H1 (cell line): Measurements from ENCODE around the gene DOK1. TPM values are rescaled to one million over a fixed set of nuclear protein-coding genes. Genes with fewer than 3 reads are reported as not detected.

Source experiments
- CTCF ChIA-PET: fragments of 300-600 bp; sonication (Branson Sonifier 250); formaldehyde crosslinking; loops from one replicate; lab custom pipeline; 2021; ENCODE audit not compliant: partially characterized antibody; lab: Charles Lee
- POLR2A ChIA-PET: fragments of 300-600 bp; sonication (Branson Sonifier 250); formaldehyde crosslinking; loops from one replicate; lab custom pipeline; 2021; ENCODE audit warnings: inconsistent platforms; ENCODE audit not compliant: partially characterized antibody; lab: Charles Lee
- DNase-seq, 2 experiments: peaks; one replicate each; pipeline versions ENCODE4 v3.0.0 to v3.0.0-alpha.2; 2010 to 2022; ENCODE audit warnings: low spot score in 2 of 2, low read depth in 1 of 2, mixed read lengths in 1 of 2
- FAIRE-seq: peaks from 2 replicates; lab custom pipeline; 2011; peaks lifted over from hg19 to GRCh38; lab: Jason Lieb, UNC
- H2AFZ ChIP-seq: 2 replicates; pipeline ENCODE4 v1.8.1; 2012; ENCODE audit warnings: low read length, inconsistent platforms
- H2AK5ac ChIP-seq: 2 replicates; pipeline ENCODE4 v1.6.1; 2013; ENCODE audit warnings: low read depth, low read length
- H2BK120ac ChIP-seq: replicated peaks from 2 replicates; pipeline ENCODE3; 2013; ENCODE audit warnings: low read depth, low read length, inconsistent platforms
- H2BK12ac ChIP-seq: 2 replicates; pipeline ENCODE4 v1.6.1; 2013; ENCODE audit warnings: low read depth, low read length
- H2BK15ac ChIP-seq: 2 replicates; pipeline ENCODE4 v1.6.1; 2013; ENCODE audit warnings: low read length
- H2BK20ac ChIP-seq: 2 replicates; pipeline ENCODE4 v1.6.1; 2013; ENCODE audit warnings: low read length
- H2BK5ac ChIP-seq: 2 replicates; pipeline ENCODE4 v1.6.1; 2013; ENCODE audit warnings: low read depth, low read length
- H3K14ac ChIP-seq: 2 replicates; pipeline ENCODE4 v1.6.1; 2013; ENCODE audit warnings: inconsistent platforms; ENCODE audit not compliant: insufficient read length
- H3K18ac ChIP-seq: 2 replicates; pipeline ENCODE4 v1.6.1; 2013; ENCODE audit warnings: low read length; ENCODE audit errors: extremely low read depth
- H3K23ac ChIP-seq: 2 replicates; pipeline ENCODE4 v1.6.1; 2013; ENCODE audit warnings: inconsistent platforms; ENCODE audit not compliant: insufficient read length
- H3K23me2 ChIP-seq: 2 replicates; pipeline ENCODE4 v1.6.1; 2013; ENCODE audit warnings: low read depth, low read length
- H3K27ac ChIP-seq: 2 replicates; pipeline ENCODE4 v1.6.1; 2011; ENCODE audit warnings: low read depth, low read length, inconsistent platforms
- H3K27me3 ChIP-seq, 4 experiments: replicated peaks in 1 of 4; 1 replicate in 1 of 4; 2 replicates in 3 of 4; pipeline versions ENCODE4 v1.6.1 to v1.8.1; 2011 to 2013; ENCODE audit warnings: low read length in 3 of 4, mild to moderate bottlenecking in 3 of 4, inconsistent platforms in 2 of 4, mixed read lengths in 2 of 4, moderate library complexity in 1 of 4; ENCODE audit not compliant: control insufficient read depth in 3 of 4, insufficient read depth in 3 of 4; ENCODE audit errors: extremely low read depth in 1 of 4
- H3K36me3 ChIP-seq, 4 experiments: 2 replicates each; pipeline versions ENCODE4 v1.6.1 to v1.8.1; 2011 to 2013; ENCODE audit warnings: mild to moderate bottlenecking in 4 of 4, low read length in 3 of 4, moderate library complexity in 2 of 4, control low read depth in 1 of 4, inconsistent platforms in 1 of 4; ENCODE audit not compliant: insufficient read depth in 4 of 4, control insufficient read depth in 2 of 4
- H3K4ac ChIP-seq: replicated peaks from 2 replicates; pipeline ENCODE3; 2013; ENCODE audit warnings: low read length, low read depth, mixed read lengths, inconsistent platforms; ENCODE audit not compliant: insufficient read length
- H3K4me1 ChIP-seq, 4 experiments: replicated peaks in 1 of 4; 1 replicate in 1 of 4; 2 replicates in 3 of 4; pipeline versions ENCODE4 v1.6.1 to v1.8.1; 2011 to 2013; ENCODE audit warnings: low read length in 3 of 4, inconsistent platforms in 2 of 4, mixed read lengths in 1 of 4; ENCODE audit not compliant: insufficient read depth in 4 of 4, control insufficient read depth in 3 of 4
- H3K4me2 ChIP-seq, 2 experiments: 2 replicates each; pipeline versions ENCODE4 v1.6.1 to v1.8.1; 2011 to 2013; ENCODE audit warnings: low read depth in 2 of 2, low read length in 2 of 2, control low read depth in 1 of 2, inconsistent platforms in 1 of 2, mild to moderate bottlenecking in 1 of 2; ENCODE audit not compliant: insufficient read depth in 1 of 2
- H3K4me3 ChIP-seq, 4 experiments: fragments of 200-600, 300-600 bp in 1 of 4; sonication (generic), shearing (Covaris generic), sonication (Bioruptor Twin) in 1 of 4; 2 replicates each; pipeline versions ENCODE4 v1.5.1 to v1.8.1; 2011 to 2016; ENCODE audit warnings: low read length in 4 of 4, low read depth in 3 of 4, control low read depth in 2 of 4, inconsistent platforms in 2 of 4, mild to moderate bottlenecking in 2 of 4, mixed read lengths in 1 of 4, moderate library complexity in 1 of 4; ENCODE audit not compliant: insufficient read depth in 2 of 4; ENCODE audit errors: extremely low read depth in 1 of 4
- H3K56ac ChIP-seq: replicated peaks from 2 replicates; pipeline ENCODE3; 2013; ENCODE audit warnings: low read depth, mild to moderate bottlenecking, mixed read lengths, low read length, inconsistent platforms; ENCODE audit not compliant: insufficient read length
- H3K79me1 ChIP-seq: 2 replicates; pipeline ENCODE4 v1.6.1; 2013; ENCODE audit warnings: low read depth, low read length, control low read depth
- H3K79me2 ChIP-seq, 2 experiments: 2 replicates each; pipeline versions ENCODE4 v1.6.1 to v1.8.1; 2012 to 2013; ENCODE audit warnings: low read length in 2 of 2, mild to moderate bottlenecking in 2 of 2, inconsistent platforms in 1 of 2; ENCODE audit not compliant: insufficient read depth in 2 of 2, control insufficient read depth in 1 of 2
- H3K9ac ChIP-seq, 4 experiments: replicated peaks in 1 of 4; 1 replicate in 1 of 4; 2 replicates in 3 of 4; pipeline versions ENCODE4 v1.6.1 to v1.8.1; 2011 to 2013; ENCODE audit warnings: low read depth in 3 of 4, low read length in 3 of 4, control low read depth in 2 of 4, mild to moderate bottlenecking in 2 of 4, moderate library complexity in 2 of 4, inconsistent platforms in 1 of 4; ENCODE audit errors: extremely low read depth in 1 of 4
- H3K9me3 ChIP-seq, 2 experiments: 2 replicates each; pipeline versions ENCODE4 v1.6.1 to v1.8.1; 2012 to 2013; ENCODE audit warnings: mild to moderate bottlenecking in 2 of 2, moderate library complexity in 2 of 2, control low read depth in 1 of 2, inconsistent platforms in 1 of 2, low read depth in 1 of 2, low read length in 1 of 2, mixed read lengths in 1 of 2; ENCODE audit not compliant: insufficient read depth in 2 of 2
- H4K20me1 ChIP-seq, 2 experiments: replicated peaks in 1 of 2; 2 replicates each; pipeline versions ENCODE3 to v1.8.1; 2011 to 2013; ENCODE audit warnings: inconsistent platforms in 2 of 2, low read length in 2 of 2, mild to moderate bottlenecking in 1 of 2; ENCODE audit not compliant: insufficient read depth in 2 of 2, control insufficient read depth in 1 of 2
- H4K5ac ChIP-seq: 2 replicates; pipeline ENCODE4 v1.6.1; 2013; ENCODE audit warnings: low read length, low read depth, mixed read lengths, inconsistent platforms; ENCODE audit not compliant: insufficient read length
- H4K8ac ChIP-seq: 2 replicates; pipeline ENCODE4 v1.8.0; 2013; ENCODE audit warnings: mild to moderate bottlenecking, moderate library complexity, low read length, inconsistent platforms; ENCODE audit not compliant: insufficient read depth; ENCODE audit errors: extremely low read depth
- H4K91ac ChIP-seq: replicated peaks from 2 replicates; pipeline ENCODE3; 2013; ENCODE audit warnings: low read length, mixed read lengths, inconsistent platforms; ENCODE audit not compliant: insufficient read length
- SUZ12 ChIP-seq: fragments of 200-600 bp; sonication (generic); IDR thresholded peaks from 2 replicates; pipeline ENCODE4 v1.6.1; 2012; ENCODE audit warnings: mild to moderate bottlenecking, inconsistent platforms, low read length, moderate library complexity, mixed read lengths
- YY1 ChIP-seq: IDR thresholded peaks from 2 replicates; pipeline ENCODE4 v1.6.1; 2011; ENCODE audit warnings: low read depth, mild to moderate bottlenecking, low read length
- WGBS, 2 experiments: shearing (Covaris generic) in 1 of 2; methylation state at CpG; one replicate each; pipeline versions ENCODE4 v1.1.6 to v1.1.7; 2013 to 2015; ENCODE audit warnings: low lambda C conversion rate in 2 of 2, mixed read lengths in 2 of 2, inconsistent platforms in 1 of 2, low coverage in 1 of 2, missing lambda C conversion rate in 1 of 2; ENCODE audit not compliant: insufficient replicate concordance in 2 of 2, insufficient coverage in 1 of 2, insufficient read length in 1 of 2; ENCODE audit errors: extremely low coverage in 1 of 2, missing lambda C conversion rate in 1 of 2; 5-methylcytosine and 5-hydroxymethylcytosine counted together
- polyA plus RNA-seq, 7 experiments: library from polyadenylated mRNA; depleted of rRNA in 3 of 7; stranded (reverse) in 5 of 7; unstranded in 2 of 7; fragments of >200 nt in 5 of 7; fragments of 200-250 nt in 2 of 7; gene quantifications; 1 replicate in 5 of 7; 2 replicates in 1 of 7; 4 replicates in 1 of 7; pipeline versions ENCODE4 v1.2.1 to v1.2.3, GENCODE V29; 2011 to 2013; ENCODE audit warnings: missing spikeins in 2 of 7, mixed read lengths in 2 of 7
- total RNA-seq: library from RNA; stranded (reverse); fragmentation: NEBNext Ultra II Directional; extraction: Animal tissue kit (Norgen Biotek cat#: 25700); gene quantifications from 2 replicates; pipeline ENCODE4 v1.2.1, GENCODE V29; 2021

The DOK1 gene
- total and polyA plus RNA-seq, 2 of the 8 experiments (the other 6 are each of a cell fraction or from before 2014, with no cell fraction given) = 11.0 to 14.3 TPM

GRCh38 chr2:74555610-74556103 is 1.1 kb downstream of the DOK1 start:
- no peak for DNase-seq
- Histone ChIP-seq H3K27me3 (peaks cover 0 to 46% (median 27%) of the 10 kb centered on the region in 4 experiments; a peak in 6 of 7 replicates), H3K27ac (no peak overlapping the region)

More at GRCh38 chr2:74555610-74556103, 1.1 kb downstream of the DOK1 start:
- H3K14ac ChIP-seq = no peak overlapping the region
- no peaks in the 10 kb centered on the region; the same call in 1 of the 2 replicates for H3K79me1 ChIP-seq
- H3K4me1 ChIP-seq = peaks cover 0 to 14% (median 8%) of the 10 kb centered on the region in 4 experiments; a peak in 6 of 7 replicates
- H3K18ac ChIP-seq = 0 out of 2 replicates have a peak overlapping the region, but pooled peaks have one; percentile 25
- no peak overlapping the region for H4K91ac ChIP-seq
- H3K79me2 ChIP-seq = no peaks in the 10 kb centered on the region
- no peak overlapping the region for H2AK5ac ChIP-seq
- H3K4me3 ChIP-seq = peak overlapping the region; percentile 83 to 94 (median 90)
- peaks cover 0 to 3% (median 0%) of the 10 kb centered on the region in 4 experiments; a peak in 1 of 8 replicates for H3K36me3 ChIP-seq
- no peak overlapping the region for H2AFZ ChIP-seq
- H4K20me1 ChIP-seq = peaks cover 2 to 4% of the 10 kb centered on the region in 2 experiments
- H2BK20ac ChIP-seq = no peak overlapping the region
- H2BK12ac ChIP-seq = no peak overlapping the region; the same call in 1 of the 2 replicates
- WGBS, 2 experiments = 66% methylated on average over 17 of the region's 17 CpGs; no CpG with 5 or more reads in 1 of the 2 experiments
- peaks cover 18% of the 10 kb centered on the region for H3K23me2 ChIP-seq
- no peak overlapping the region for H2BK15ac ChIP-seq
- H3K23ac ChIP-seq = no peak overlapping the region
- ChIA-PET CTCF (interaction anchor here (0.5 to 7.5 kb wide), 5 partner anchors 8 to 704 kb away, joined by 3 to 56 read pairs (median 4); partner anchors contain the start of genes CCDC142 and TTC31), POLR2A (interaction anchor here (0.6 to 2.6 kb wide), 11 partner anchors 9 to 72 kb away, joined by 3 to 16 read pairs (median 3); partner anchors contain the start of genes AUP1, CCDC142, HTRA2 and TTC31)
- no peak overlapping the region; the same call in 1 of the 2 replicates for H4K8ac ChIP-seq
- no peaks in the 10 kb centered on the region for H3K9me3 ChIP-seq
- no peak overlapping the region for H4K5ac ChIP-seq
- no peak overlapping the region for H3K56ac ChIP-seq
- no peak overlapping the region for H2BK120ac ChIP-seq
- H3K9ac ChIP-seq = peak overlapping the region in 1 of 4 experiments; percentile 20; a peak in 2 of 7 replicates
- FAIRE-seq = no peak
- peak overlapping the region; percentile 93 to 94 for H3K4me2 ChIP-seq
- no peak overlapping the region for H2BK5ac ChIP-seq
- TF ChIP-seq YY1 = no peak
- TF ChIP-seq SUZ12 = 0 out of 2 replicates have a peak, but pooled peaks have one; percentile 23
- H3K4ac ChIP-seq = no peak overlapping the region
